Body of pancreas (tissue), 4 donors: Measurements from ENCODE around the gene VAV1. TPM values are rescaled to one million over a fixed set of nuclear protein-coding genes. Genes with fewer than 3 reads are reported as not detected.
A peak's percentile ranks its signal among the peaks of the same experiment; 100 is the strongest.

Experiments used
- ATAC-seq: fragments of 150-250 bp; one replicate; pipeline ENCODE4 v1.9.1; 2016
- DNase-seq, 4 donors: peaks; one replicate each; pipeline ENCODE4 v3.0.0-alpha.2; 2019
- H3K27ac ChIP-seq, 4 donors: fragments of 200-600 bp; sonication (generic); 1 replicate in 3 of 4; 2 replicates in 1 of 4; pipeline versions ENCODE4 v1.5.1 to v1.6.1; 2016 to 2019; ENCODE audit warnings: mild to moderate bottlenecking in 1 of 4, mixed read lengths in 1 of 4, moderate library complexity in 1 of 4
- H3K27me3 ChIP-seq, 2 donors: fragments of 200-600 bp; sonication (generic); one replicate each; pipeline ENCODE4 v1.6.0; 2016; ENCODE audit warnings: mild to moderate bottlenecking in 1 of 2
- H3K36me3 ChIP-seq, 2 donors: fragments of 200-600 bp; sonication (generic); replicated peaks in 1 of 2; 2 replicates each; pipeline ENCODE4 v1.5.1; 2016; ENCODE audit warnings: low read depth in 2 of 2; ENCODE audit not compliant: insufficient read depth in 1 of 2
- H3K4me1 ChIP-seq: fragments of 200-600 bp; sonication (generic); one replicate; pipeline ENCODE4 v1.6.0; 2016
- H3K4me3 ChIP-seq, 2 donors: fragments of 200-600 bp; sonication (generic); 1 replicate in 1 of 2; 2 replicates in 1 of 2; pipeline ENCODE4 v1.5.1; 2016 to 2019
- H3K9me3 ChIP-seq, 3 donors: fragments of 200-600 bp; sonication (generic); 1 replicate in 2 of 3; 2 replicates in 1 of 3; pipeline ENCODE4 v1.5.1; 2016
- CTCF ChIP-seq, 7 experiments: fragments of 450-650 bp in 4 of 7; fragments of 200-600 bp in 3 of 7; sonication (generic) in 3 of 7; IDR thresholded peaks; one replicate each; pipeline ENCODE4 v1.5.1; 2016 to 2019; ENCODE audit warnings: antibody characterized with exemption in 7 of 7
- POLR2A ChIP-seq, 3 donors: fragments of 450-650 bp; IDR thresholded peaks; one replicate each; pipeline ENCODE4 v1.6.1; 2016; ENCODE audit warnings: antibody characterized with exemption in 3 of 3, mild to moderate bottlenecking in 2 of 3
- WGBS, 2 donors: methylation state at CpG; one replicate each; pipeline ENCODE4 v1.1.5; 2017; 5-methylcytosine and 5-hydroxymethylcytosine counted together
- intact Hi-C: fragments of 100-400 bp; cut with DNase I; formaldehyde crosslinking; loops from one replicate; pipeline ENCODE4 v1.15.1; 2023
- total RNA-seq, 2 donors: library from RNA; depleted of rRNA; stranded (reverse); fragments of >200 nt; gene quantifications; one replicate each; pipeline ENCODE4 v1.1.0, GENCODE V29; 2016

The VAV1 gene
- total RNA-seq, 2 donors from 2014 or later = 1.3 to 5.6 TPM

- ATAC-seq = no peak
Measured at GRCh38 chr19:6886277-6886897, 113.9 kb downstream of the VAV1 start.

GRCh38 chr19:6887316-6887715 lies 114.8 kb downstream of the VAV1 start, which contains the start of gene ADGRE1:
Gene ADGRE1, plus strand, starts transcription at chr19:6887579. Its CDS starts 30 bp downstream, at chr19:6887609.
- Histone ChIP-seq H3K36me3 (no peaks in the 10 kb centered on the region), H3K27me3 (no peaks in the 10 kb centered on the region), H3K27ac (no peak within 1 kb of the TSS), H3K9me3 (no peaks in the 10 kb centered on the region), H3K4me1 (no peaks in the 10 kb centered on the region), H3K4me3 (no peak within 1 kb of the TSS)
- 57 to 61% methylated on average over 4 of the region's 4 CpGs for WGBS, 2 donors
- no peak for TF ChIP-seq CTCF (IDR thresholded peaks at IDR 0.05)
- DNase-seq (peak in 1 of 4 donors; percentile 44), ATAC-seq (no peak)
- intact Hi-C loops = no loop called here

More at GRCh38 chr19:6886277-6886897, 113.9 kb downstream of the VAV1 start:
- Histone ChIP-seq H3K4me3 (no peak overlapping the region), H3K9me3 (no peaks in the 10 kb centered on the region), H3K4me1 (no peaks in the 10 kb centered on the region), H3K27ac (no peak overlapping the region), H3K27me3 (no peaks in the 10 kb centered on the region), H3K36me3 (no peaks in the 10 kb centered on the region)
- DNase-seq = no peak
- TF ChIP-seq CTCF (IDR thresholded peaks at IDR 0.05) (no peak), POLR2A (IDR thresholded peaks at IDR 0.05) (no peak)
- intact Hi-C loops = no loop called here
- 52 to 71% methylated on average over 7 of the region's 7 CpGs for WGBS, 2 donors

- no peak overlapping the region for H3K27ac ChIP-seq
- H3K36me3 ChIP-seq = no peaks in the 10 kb centered on the region
- no peaks in the 10 kb centered on the region for H3K27me3 ChIP-seq
- DNase-seq (no peak), ATAC-seq (no peak)
- 74 to 82% methylated on average over 2 of the region's 2 CpGs for WGBS, 2 donors
- no peak for TF ChIP-seq POLR2A (IDR thresholded peaks at IDR 0.05)
- TF ChIP-seq CTCF (IDR thresholded peaks at IDR 0.05) = no peak
- no peak overlapping the region for H3K4me3 ChIP-seq
- intact Hi-C loops = no loop called here
- no peaks in the 10 kb centered on the region for H3K9me3 ChIP-seq
- H3K4me1 ChIP-seq = no peaks in the 10 kb centered on the region
Measured at GRCh38 chr19:6888967-6889366, 116.5 kb downstream of the VAV1 start.

- Histone ChIP-seq H3K27ac (no peak overlapping the region), H3K9me3 (no peaks in the 10 kb centered on the region), H3K4me3 (no peak overlapping the region), H3K36me3 (no peaks in the 10 kb centered on the region), H3K27me3 (no peaks in the 10 kb centered on the region), H3K4me1 (no peaks in the 10 kb centered on the region)
- TF ChIP-seq POLR2A (IDR thresholded peaks at IDR 0.05) = no peak
- no peak for TF ChIP-seq CTCF (IDR thresholded peaks at IDR 0.05)
- ATAC-seq = no peak
- WGBS, 2 donors = 36 to 37% methylated on average over 3 of the region's 3 CpGs
- intact Hi-C loops = no loop called here
- DNase-seq = no peak
Measured at GRCh38 chr19:6890401-6890913, 117.9 kb downstream of the VAV1 start.

GRCh38 chr19:6890938-6891337 lies 118.4 kb downstream of the VAV1 start:
- H3K4me3 ChIP-seq = no peak overlapping the region
- intact Hi-C loops = no loop called here
- no peaks in the 10 kb centered on the region for H3K9me3 ChIP-seq
- ATAC-seq = no peak
- DNase-seq = no peak
- no peaks in the 10 kb centered on the region for H3K27me3 ChIP-seq
- no peaks in the 10 kb centered on the region for H3K4me1 ChIP-seq
- TF ChIP-seq CTCF (IDR thresholded peaks at IDR 0.05) (no peak), POLR2A (IDR thresholded peaks at IDR 0.05) (no peak)
- 43 to 48% methylated on average over 8 of the region's 8 CpGs for WGBS, 2 donors
- H3K36me3 ChIP-seq = no peaks in the 10 kb centered on the region
- no peak overlapping the region for H3K27ac ChIP-seq
